IPS-18c (cell line): ENCODE measurements around the gene ZFP82.

Source experiments
- H3K4me3 ChIP-seq: 2 replicates; pipeline ENCODE4 v1.7.0; 2013; ENCODE audit warnings: low read depth, mild to moderate bottlenecking, low read length, moderate library complexity; ENCODE audit not compliant: insufficient read depth
- H3K9me3 ChIP-seq: one replicate; pipeline ENCODE4 v1.6.1; 2013; ENCODE audit warnings: mild to moderate bottlenecking, low read length, moderate library complexity; ENCODE audit not compliant: control insufficient read depth, insufficient read depth

Gene ZFP82

DNA sequence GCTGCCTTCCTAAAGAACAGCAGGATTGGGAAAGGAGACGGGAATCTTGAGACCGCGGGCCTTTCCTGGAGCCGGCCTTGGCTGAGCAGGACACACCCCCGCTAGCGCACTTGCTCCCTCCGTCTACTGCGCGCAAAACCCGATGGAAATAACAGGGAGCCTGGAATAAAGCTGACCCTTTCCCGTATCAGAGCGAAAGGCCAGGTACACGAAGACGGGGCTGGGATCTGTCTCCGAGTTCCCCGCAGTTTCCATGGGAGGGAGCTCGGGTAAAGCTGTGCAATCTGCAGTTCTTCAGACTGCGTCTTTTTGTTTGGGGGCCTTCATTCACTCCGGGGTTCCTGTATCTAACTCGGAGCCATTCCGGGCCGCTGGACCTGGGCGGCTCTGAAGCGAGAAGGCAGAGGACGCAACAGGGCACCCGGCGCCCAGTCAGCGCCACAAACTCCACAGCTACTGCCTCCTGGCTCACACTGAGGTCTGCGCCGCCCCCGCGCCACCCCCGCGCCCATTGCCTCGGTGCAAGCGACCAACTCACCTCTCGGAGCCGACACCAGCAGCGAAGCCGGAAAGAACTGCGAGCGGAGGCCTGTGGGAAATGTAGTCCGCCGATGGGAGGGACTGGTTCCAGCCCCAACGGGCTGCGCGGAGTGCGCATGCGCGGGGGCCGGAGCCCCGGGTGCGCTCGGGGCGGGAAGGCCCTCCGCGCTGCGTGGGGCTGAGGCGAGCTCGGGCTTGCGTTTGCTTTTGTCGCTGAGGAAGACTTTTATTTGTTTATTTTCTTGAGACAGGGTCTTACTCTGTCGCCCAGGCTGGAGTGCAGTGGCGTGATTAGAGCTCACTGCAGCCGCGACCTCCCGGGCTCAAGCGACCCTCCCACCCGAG is 39.6 kb downstream of the ZFP82 start, which contains the start of gene ZFP14:
Gene ZFP14 (minus strand): TSS at position 577 of the 885 bp plus-strand sequence. CDS start 11,309 bp downstream, outside the sequence.
- peak within 1 kb of the TSS; percentile 90 for H3K4me3 ChIP-seq
- no peaks in the 10 kb centered on the region for H3K9me3 ChIP-seq

DNA sequence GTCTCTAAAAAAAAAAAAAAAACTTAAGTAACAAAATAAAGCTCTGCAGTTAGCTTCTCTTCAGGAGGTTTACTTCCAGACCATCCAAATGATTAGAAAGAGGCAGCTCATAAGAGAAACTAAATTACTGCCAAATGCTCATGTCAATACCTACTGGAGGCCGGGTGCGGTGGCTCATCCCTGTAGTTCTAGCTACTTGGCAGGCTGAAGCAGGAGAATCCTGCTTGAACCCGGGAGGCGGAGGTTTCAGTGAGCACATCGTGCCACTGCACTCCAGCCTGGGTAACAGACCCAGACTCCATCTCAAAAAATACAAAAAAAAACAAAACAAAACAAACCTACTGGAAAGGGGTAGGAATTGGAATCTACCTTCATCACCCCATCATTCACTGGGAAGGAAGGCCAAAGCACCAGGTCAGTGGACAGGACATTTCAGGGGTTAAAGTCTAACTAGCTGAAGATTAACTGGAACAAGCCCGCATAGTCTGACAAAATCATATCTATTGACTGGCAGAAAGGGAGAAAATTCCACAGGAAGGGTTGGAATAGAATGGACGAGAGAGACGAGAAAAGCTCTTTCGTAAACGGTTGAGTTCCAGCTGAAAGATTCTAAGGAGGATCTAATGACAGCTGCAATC is 40.8 kb downstream of the ZFP82 start:
- H3K9me3 ChIP-seq, result no peaks in the 10 kb centered on the region
- 0 out of 2 replicates have a peak overlapping the region, but pooled peaks have one; percentile 90 for H3K4me3 ChIP-seq

DNA sequence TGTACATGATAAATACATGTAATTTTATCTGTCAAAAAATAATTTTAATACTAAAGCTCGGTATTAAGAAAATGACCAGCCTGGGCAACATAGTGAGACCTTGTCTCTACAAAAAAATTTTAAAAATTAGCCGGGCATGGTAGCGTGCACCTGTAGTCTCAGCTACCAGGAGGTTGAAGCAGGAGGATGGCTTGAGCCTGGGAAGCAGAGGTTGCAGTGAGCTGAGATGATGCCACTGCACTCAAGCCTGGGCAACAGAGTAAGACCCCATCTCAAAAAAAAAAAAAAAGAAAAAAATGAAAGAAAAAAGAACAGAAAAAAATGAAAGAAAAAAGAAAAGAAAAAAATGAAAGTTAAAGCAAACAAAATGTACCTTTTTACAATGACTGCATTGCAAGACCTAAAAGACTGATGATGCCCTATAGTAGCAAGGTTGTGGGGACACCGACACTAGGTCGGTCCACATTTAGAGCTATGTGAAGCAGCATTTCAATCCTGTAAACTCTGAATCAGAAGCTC is 44.7 kb downstream of the ZFP82 start:
- H3K4me3 ChIP-seq, result no peak overlapping the region
- H3K9me3 ChIP-seq, result no peaks in the 10 kb centered on the region

DNA sequence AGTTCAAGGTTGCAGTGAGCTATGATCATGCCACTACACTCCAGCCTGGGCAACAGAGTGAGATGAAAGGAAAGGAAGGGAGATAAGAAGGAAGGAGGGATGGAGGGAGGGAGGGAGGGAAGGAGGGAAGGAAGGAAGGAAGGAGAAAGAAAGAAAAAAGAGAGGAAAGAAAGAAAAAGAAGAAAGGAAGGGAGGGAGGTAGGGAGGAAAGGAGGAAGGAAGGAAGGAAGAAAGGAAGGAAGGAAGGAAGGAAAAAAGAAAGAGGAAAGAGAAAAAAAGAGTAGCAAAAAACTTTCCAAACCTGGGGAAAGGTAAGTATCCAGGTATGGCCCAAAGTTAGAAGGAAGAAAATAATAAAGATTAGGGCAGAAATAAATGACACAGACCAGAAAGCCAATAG is 46.6 kb downstream of the ZFP82 start:
- Histone ChIP-seq H3K9me3 (no peaks in the 10 kb centered on the region), H3K4me3 (no peak overlapping the region)

DNA sequence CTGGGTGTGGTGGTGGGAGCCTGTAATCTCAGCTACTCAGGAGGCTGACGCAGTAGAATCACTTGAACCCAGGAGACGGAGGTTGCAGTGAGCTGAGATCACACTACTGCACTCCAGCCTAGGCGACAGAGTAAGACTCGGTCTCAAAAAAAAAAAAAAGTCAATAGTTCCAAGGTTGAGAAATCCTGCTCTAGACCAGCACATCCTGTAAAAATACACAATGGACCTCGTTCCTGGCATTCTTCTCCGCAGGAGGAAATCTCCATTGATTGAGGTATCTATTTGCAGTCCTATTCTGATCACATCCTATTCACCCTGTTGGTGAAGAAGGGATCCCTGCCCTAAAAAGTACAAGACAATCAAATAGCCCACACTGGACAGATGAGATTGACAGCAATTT is 54.6 kb downstream of the ZFP82 start:
- H3K9me3 ChIP-seq, result no peaks in the 10 kb centered on the region
- H3K4me3 ChIP-seq, result no peak overlapping the region
